Tibial nerve (tissue), 4 donors: ENCODE data around the gene KIF26A.

ENCODE experiments used
- EP300 ChIP-seq, 2 donors: sonication (generic); formaldehyde crosslinking; IDR thresholded peaks; one replicate each; pipeline ENCODE4 v1.6.1; 2017; ENCODE audit warnings: antibody characterized with exemption in 2 of 2, mild to moderate bottlenecking in 1 of 2
- POLR2A ChIP-seq, 2 donors: fragments of 450-650 bp; IDR thresholded peaks; one replicate each; pipeline ENCODE4 v1.6.1; 2017; ENCODE audit warnings: antibody characterized with exemption in 2 of 2, mild to moderate bottlenecking in 2 of 2, moderate library complexity in 2 of 2
- TF ChIP-seq, protein P1 (sequence below), 5 experiments: fragments of 200-600 bp in 3 of 5; fragments of 450-650 bp in 2 of 5; sonication (generic) in 3 of 5; IDR thresholded peaks; one replicate each; pipeline ENCODE4 v1.5.1; 2016 to 2019; ENCODE audit warnings: antibody characterized with exemption in 5 of 5, mild to moderate bottlenecking in 3 of 5, moderate library complexity in 2 of 5

DNA sequence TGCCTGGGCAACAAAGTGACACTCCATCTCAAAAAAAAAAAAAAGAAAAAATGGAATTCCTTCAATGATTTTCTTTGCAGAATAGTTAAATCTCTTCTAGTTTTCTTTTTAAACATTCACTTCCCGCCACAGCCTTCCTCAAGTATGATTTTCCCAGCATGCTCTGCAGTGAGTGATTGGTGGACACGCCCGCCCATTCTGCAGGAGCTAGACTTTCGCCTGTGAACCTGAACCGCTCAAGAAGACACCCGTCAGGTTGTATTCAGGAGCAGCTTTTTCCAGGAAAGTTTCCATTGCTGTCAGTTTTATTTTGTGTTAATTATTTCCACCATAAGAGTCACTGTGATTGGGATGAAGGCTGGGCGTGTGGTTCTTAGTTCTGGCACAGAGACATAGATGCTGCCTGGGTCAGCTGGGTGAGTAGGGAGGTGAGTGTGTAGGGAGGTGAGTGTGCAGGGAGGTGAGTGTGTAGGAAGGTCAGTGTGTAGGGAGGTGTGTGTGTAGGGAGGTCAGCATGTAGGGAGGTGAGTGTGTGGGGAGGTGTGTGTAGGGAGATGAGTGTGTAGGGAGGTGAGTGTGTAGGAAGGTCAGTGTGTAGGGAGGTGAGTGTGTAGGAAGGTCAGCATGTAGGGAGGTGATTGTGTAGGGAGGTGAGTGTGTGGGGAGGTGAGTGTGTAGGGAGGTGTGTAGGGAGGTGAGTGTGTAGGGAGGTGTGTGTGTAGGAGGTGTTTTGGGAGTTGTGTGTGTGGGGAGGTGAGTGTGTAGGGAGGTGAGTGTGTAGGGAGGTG, 76.2 kb downstream of the KIF26A start:
- TF ChIP-seq, protein P1, sequence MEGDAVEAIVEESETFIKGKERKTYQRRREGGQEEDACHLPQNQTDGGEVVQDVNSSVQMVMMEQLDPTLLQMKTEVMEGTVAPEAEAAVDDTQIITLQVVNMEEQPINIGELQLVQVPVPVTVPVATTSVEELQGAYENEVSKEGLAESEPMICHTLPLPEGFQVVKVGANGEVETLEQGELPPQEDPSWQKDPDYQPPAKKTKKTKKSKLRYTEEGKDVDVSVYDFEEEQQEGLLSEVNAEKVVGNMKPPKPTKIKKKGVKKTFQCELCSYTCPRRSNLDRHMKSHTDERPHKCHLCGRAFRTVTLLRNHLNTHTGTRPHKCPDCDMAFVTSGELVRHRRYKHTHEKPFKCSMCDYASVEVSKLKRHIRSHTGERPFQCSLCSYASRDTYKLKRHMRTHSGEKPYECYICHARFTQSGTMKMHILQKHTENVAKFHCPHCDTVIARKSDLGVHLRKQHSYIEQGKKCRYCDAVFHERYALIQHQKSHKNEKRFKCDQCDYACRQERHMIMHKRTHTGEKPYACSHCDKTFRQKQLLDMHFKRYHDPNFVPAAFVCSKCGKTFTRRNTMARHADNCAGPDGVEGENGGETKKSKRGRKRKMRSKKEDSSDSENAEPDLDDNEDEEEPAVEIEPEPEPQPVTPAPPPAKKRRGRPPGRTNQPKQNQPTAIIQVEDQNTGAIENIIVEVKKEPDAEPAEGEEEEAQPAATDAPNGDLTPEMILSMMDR (IDR thresholded peaks at IDR 0.05), result no peak
- TF ChIP-seq POLR2A (IDR thresholded peaks at IDR 0.05) (no peak), EP300 (IDR thresholded peaks at IDR 0.05) (no peak)
